PC-3 (cell line): Measurements from ENCODE around the gene DNHD1. TPM values are rescaled to one million over a fixed set of nuclear protein-coding genes. Genes with fewer than 3 reads are reported as not detected.

ENCODE experiments used
- ATAC-seq: fragments of 200-7000 bp; cut with Tn5 transposase; 2 replicates; pipeline ENCODE4 v1.9.1; 2020; ENCODE audit warnings: mild to moderate bottlenecking, moderate library complexity
- BruUV-seq: library from RNA; stranded (reverse); fragments of 400-500 nt; replicated peaks from 2 replicates; lab custom pipeline; 2021; lab: Mats Ljungman, UMichigan
- CTCF ChIA-PET: fragments of 300-600 bp; sonication (Branson Sonifier 250); formaldehyde crosslinking; loops from one replicate; lab custom pipeline; 2022; ENCODE audit warnings: antibody characterized with exemption; lab: Charles Lee
- POLR2A ChIA-PET: fragments of 300-600 bp; sonication (Branson Sonifier 250); formaldehyde crosslinking; loops from one replicate; lab custom pipeline; 2022; ENCODE audit warnings: antibody characterized with exemption; ENCODE audit not compliant: unreplicated experiment; lab: Charles Lee
- DNase-seq: peaks from one replicate; pipeline ENCODE4 v3.0.0-alpha.2; 2015
- H2AFZ ChIP-seq: fragments of 300-600 bp; sonication (generic); 2 replicates; pipeline ENCODE4 v1.6.0; 2016; ENCODE audit warnings: antibody characterized with exemption, low read length
- H3F3A ChIP-seq: fragments of 300-600 bp; sonication (generic); one replicate; pipeline ENCODE4 v1.6.0; 2017; ENCODE audit warnings: antibody characterized with exemption, low read length, control low read depth, mild to moderate bottlenecking; ENCODE audit not compliant: unreplicated experiment
- H3K27ac ChIP-seq: fragments of 300-600 bp; sonication (generic); 2 replicates; pipeline ENCODE4 v1.5.1; 2016; ENCODE audit warnings: mild to moderate bottlenecking, low read length
- H3K27me3 ChIP-seq: fragments of 300-600 bp; sonication (generic); 2 replicates; pipeline ENCODE4 v1.6.1; 2016; ENCODE audit warnings: low read length, mixed read lengths
- H3K36me3 ChIP-seq: fragments of 300-600 bp; sonication (generic); 2 replicates; pipeline ENCODE4 v1.6.1; 2016; ENCODE audit warnings: low read depth, mixed run types, low read length, mixed read lengths
- H3K4me1 ChIP-seq: fragments of 300-600 bp; sonication (generic); 2 replicates; pipeline ENCODE4 v1.5.1; 2016; ENCODE audit warnings: low read length; ENCODE audit not compliant: insufficient read depth
- H3K4me2 ChIP-seq: fragments of 300-600 bp; sonication (generic); 2 replicates; pipeline ENCODE4 v1.6.0; 2016; ENCODE audit warnings: low read length
- H3K4me3 ChIP-seq: fragments of 300-600 bp; sonication (generic); 2 replicates; pipeline ENCODE4 v1.5.1; 2016; ENCODE audit warnings: mild to moderate bottlenecking, low read length, mixed read lengths
- H3K79me2 ChIP-seq: fragments of 300-600 bp; sonication (generic); 2 replicates; pipeline ENCODE4 v1.6.1; 2017; ENCODE audit warnings: low read length, mixed read lengths
- H3K9ac ChIP-seq: fragments of 300-600 bp; sonication (generic); 2 replicates; pipeline ENCODE4 v1.6.0; 2016; ENCODE audit warnings: mild to moderate bottlenecking, low read length
- H3K9me2 ChIP-seq: fragments of 300-600 bp; sonication (generic); replicated peaks from 2 replicates; pipeline ENCODE4 v1.6.1; 2016; ENCODE audit warnings: mixed run types, low read length, mixed read lengths
- H3K9me3 ChIP-seq: fragments of 300-600 bp; sonication (generic); 2 replicates; pipeline ENCODE4 v1.6.1; 2016; ENCODE audit warnings: low read length, mixed read lengths
- H4K20me1 ChIP-seq: fragments of 300-600 bp; sonication (generic); 2 replicates; pipeline ENCODE4 v1.6.1; 2016; ENCODE audit warnings: low read length, mixed read lengths
- CTCF ChIP-seq: fragments of 300-600 bp; sonication (generic); conservative IDR thresholded peaks from 2 replicates; pipeline ENCODE4 v1.5.1; 2017; ENCODE audit warnings: antibody characterized with exemption, low read depth, mild to moderate bottlenecking, low read length
- EZH2 ChIP-seq: fragments of 300-600 bp; sonication (generic); IDR thresholded peaks from one replicate; pipeline ENCODE4 v1.6.1; 2017; ENCODE audit warnings: antibody characterized with exemption, mild to moderate bottlenecking, low read length; ENCODE audit not compliant: unreplicated experiment
- EZH2phosphoT487 ChIP-seq: fragments of 300-600 bp; sonication (generic); IDR thresholded peaks from 2 replicates; pipeline ENCODE4 v1.6.1; 2018; ENCODE audit warnings: mild to moderate bottlenecking, antibody characterized with exemption, low read length, borderline replicate concordance
- intact Hi-C: fragments of 100-400 bp; cut with micrococcal nuclease; formaldehyde crosslinking; loops from 2 replicates; pipeline ENCODE4 v1.9.0; 2023
- total RNA-seq: library from RNA; depleted of rRNA; stranded (reverse); fragments of >200 nt; gene quantifications from 2 replicates; pipeline ENCODE4 v1.2.3, GENCODE V29; 2014

DNHD1 gene
- total RNA-seq, 1 experiment from 2014 or later: 9.3 TPM

- intact Hi-C loops: loop anchor here (1.0 to 5.0 kb wide), 2 partner anchors 9 to 55 kb away; partner anchors contain the start of genes ILK and RRP8
Observed at GRCh38 chr11:6612213-6613041, 115.3 kb downstream of the DNHD1 start, which contains the start of gene TAF10. Gene TAF10 (minus strand): TSS chr11:6612216. CDS start chr11:6612189, 27 bp downstream.

GRCh38 chr11:6613496-6613895, 116.4 kb downstream of the DNHD1 start:
- Histone ChIP-seq H3F3A (no peaks in the 10 kb centered on the region), H3K27ac (no peak overlapping the region), H3K4me2 (no peak overlapping the region), H3K27me3 (no peaks in the 10 kb centered on the region), H3K4me3 (no peak overlapping the region), H3K36me3 (peaks cover 22% of the 10 kb centered on the region; the same call in 1 of the 2 replicates), H4K20me1 (no peaks in the 10 kb centered on the region), H3K9ac (no peak overlapping the region), H3K9me2 (no peaks in the 10 kb centered on the region), H3K79me2 (peaks cover 15% of the 10 kb centered on the region), H2AFZ (no peak overlapping the region), H3K4me1 (peaks cover 25% of the 10 kb centered on the region), H3K9me3 (no peaks in the 10 kb centered on the region)
- TF ChIP-seq EZH2: no peak
- no peak for TF ChIP-seq EZH2phosphoT487
- no peak for TF ChIP-seq CTCF
- CTCF ChIA-PET: no interaction called here
- POLR2A ChIA-PET: no interaction called here
- DNase-seq (no peak), ATAC-seq (no peak)
- intact Hi-C loops: loop anchor here (5.0 kb wide), 1 partner anchor 54 kb away; no protein-coding TSS in a partner anchor
- BruUV-seq: TSS peak; percentile 0

More at GRCh38 chr11:6612213-6613041, 115.3 kb downstream of the DNHD1 start, which contains the start of gene TAF10:
- Histone ChIP-seq H3K4me3 (peak within 1 kb of the TSS; percentile 85), H3F3A (no peaks in the 10 kb centered on the region), H3K4me1 (peaks cover 17% of the 10 kb centered on the region), H3K9me2 (no peaks in the 10 kb centered on the region), H3K27ac (peak within 1 kb of the TSS; percentile 83), H3K9me3 (no peaks in the 10 kb centered on the region), H4K20me1 (no peaks in the 10 kb centered on the region), H3K27me3 (no peaks in the 10 kb centered on the region), H3K36me3 (peaks cover 25% of the 10 kb centered on the region; the same call in 1 of the 2 replicates), H3K4me2 (peak within 1 kb of the TSS; percentile 90), H3K79me2 (peaks cover 22% of the 10 kb centered on the region), H2AFZ (peak within 1 kb of the TSS; percentile 86), H3K9ac (peak within 1 kb of the TSS; percentile 80)
- no peak for TF ChIP-seq EZH2
- TF ChIP-seq CTCF: peak; percentile 48
- TSS peak; percentile 73 for BruUV-seq
- ChIA-PET CTCF (no interaction called here), POLR2A (interaction anchor here (0.6 to 0.7 kb wide), 2 partner anchors 71 to 81 kb away, joined by 3 to 5 read pairs; partner anchors contain the start of gene MRPL17)
- peak; percentile 92 for DNase-seq
- ATAC-seq: peak; percentile 95
